HG03575 (cell line): ENCODE measurements around the gene IFT172.
"Not testable (repeated sequence)": the region's sequence is repeated elsewhere in the genome, so short reads cannot be mapped to it uniquely, and the experiment has no call there.

Experiments used
- ATAC-seq: cut with Tn5 transposase; IDR thresholded peaks from one replicate; pipeline ENCODE4 v1.9.1; 2021; ENCODE audit not compliant: unreplicated experiment, insufficient number of reproducible peaks, low FRiP score; ENCODE audit errors: extremely low read depth

The IFT172 gene, protein sequence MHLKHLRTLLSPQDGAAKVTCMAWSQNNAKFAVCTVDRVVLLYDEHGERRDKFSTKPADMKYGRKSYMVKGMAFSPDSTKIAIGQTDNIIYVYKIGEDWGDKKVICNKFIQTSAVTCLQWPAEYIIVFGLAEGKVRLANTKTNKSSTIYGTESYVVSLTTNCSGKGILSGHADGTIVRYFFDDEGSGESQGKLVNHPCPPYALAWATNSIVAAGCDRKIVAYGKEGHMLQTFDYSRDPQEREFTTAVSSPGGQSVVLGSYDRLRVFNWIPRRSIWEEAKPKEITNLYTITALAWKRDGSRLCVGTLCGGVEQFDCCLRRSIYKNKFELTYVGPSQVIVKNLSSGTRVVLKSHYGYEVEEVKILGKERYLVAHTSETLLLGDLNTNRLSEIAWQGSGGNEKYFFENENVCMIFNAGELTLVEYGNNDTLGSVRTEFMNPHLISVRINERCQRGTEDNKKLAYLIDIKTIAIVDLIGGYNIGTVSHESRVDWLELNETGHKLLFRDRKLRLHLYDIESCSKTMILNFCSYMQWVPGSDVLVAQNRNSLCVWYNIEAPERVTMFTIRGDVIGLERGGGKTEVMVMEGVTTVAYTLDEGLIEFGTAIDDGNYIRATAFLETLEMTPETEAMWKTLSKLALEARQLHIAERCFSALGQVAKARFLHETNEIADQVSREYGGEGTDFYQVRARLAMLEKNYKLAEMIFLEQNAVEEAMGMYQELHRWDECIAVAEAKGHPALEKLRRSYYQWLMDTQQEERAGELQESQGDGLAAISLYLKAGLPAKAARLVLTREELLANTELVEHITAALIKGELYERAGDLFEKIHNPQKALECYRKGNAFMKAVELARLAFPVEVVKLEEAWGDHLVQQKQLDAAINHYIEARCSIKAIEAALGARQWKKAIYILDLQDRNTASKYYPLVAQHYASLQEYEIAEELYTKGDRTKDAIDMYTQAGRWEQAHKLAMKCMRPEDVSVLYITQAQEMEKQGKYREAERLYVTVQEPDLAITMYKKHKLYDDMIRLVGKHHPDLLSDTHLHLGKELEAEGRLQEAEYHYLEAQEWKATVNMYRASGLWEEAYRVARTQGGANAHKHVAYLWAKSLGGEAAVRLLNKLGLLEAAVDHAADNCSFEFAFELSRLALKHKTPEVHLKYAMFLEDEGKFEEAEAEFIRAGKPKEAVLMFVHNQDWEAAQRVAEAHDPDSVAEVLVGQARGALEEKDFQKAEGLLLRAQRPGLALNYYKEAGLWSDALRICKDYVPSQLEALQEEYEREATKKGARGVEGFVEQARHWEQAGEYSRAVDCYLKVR (N-terminal part only)

GRCh38 chr2:27489498-27490397, at the start of gene IFT172:
Gene IFT172, minus strand, starts transcription at chr2:27489743. Its CDS starts 90 bp downstream, at chr2:27489653.
- peak; percentile 78 for ATAC-seq

DNA sequence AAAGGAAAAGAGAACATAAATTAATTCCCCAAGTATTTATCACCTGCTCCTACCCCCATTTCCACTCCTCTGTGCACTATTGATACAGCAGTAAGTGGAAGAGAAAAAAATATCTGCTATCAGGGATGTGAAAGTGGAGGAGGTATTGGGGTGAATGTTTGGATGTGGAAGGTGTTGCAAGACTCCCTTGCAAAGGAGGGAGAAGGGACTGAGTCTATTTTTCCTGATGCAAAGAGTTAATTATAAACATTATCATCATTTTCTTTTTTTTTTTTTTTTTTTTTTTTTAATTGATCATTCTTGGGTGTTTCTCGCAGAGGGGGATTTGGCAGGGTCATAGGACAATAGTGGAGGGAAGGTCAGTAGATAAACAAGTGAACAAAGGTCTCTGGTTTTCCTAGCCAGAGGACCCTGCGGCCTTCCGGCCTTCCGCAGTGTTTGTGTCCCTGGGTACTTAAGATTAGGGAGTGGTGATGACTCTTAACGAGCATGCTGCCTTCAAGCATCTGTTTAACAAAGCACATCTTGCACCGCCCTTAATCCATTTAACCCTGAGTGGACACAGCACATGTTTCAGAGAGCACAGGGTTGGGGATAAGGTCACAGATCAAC, 49.4 kb upstream of the IFT172 start:
- ATAC-seq: not testable (repeated sequence)

DNA sequence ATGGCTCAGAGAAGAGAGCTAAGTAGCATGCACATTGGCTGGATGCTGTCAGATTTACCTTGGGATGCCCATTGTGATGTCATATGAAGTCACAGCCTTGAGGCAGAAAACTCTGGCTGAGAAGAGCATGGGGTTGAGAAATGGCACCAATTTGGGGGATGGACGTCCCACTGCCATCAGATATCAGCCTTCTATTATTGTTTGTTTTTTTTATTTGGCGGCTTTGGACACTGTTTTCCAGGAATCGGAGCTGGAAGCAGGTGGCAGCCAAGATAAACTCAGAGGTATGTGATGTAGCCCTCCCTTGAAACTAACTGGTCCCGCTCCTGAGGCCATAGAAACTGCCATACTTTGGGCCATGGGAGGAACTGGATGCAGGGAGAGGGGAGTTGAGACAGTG, 47.7 kb upstream of the IFT172 start:
- ATAC-seq: no peak

DNA sequence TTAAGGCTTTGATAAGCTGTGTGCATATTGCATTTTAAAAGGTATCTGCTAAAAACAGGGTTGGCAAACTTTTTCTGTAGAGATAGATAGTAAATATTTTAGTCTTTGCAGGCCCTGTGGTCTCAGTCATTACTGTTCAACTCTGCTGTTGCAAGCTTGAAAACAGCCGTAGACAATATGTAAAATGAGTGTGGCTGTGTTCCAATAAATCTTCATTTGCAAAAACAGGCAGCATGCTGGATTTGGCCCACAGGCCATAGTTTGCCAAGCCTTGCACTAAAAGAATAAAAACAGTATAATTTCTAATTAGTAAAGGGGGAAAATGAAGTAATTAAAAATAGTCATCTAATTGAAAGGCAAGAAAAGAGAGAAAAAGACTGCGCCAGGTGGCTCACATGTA, 42.4 kb upstream of the IFT172 start:
- no peak for ATAC-seq

GRCh38 chr2:27527182-27527581, 37.6 kb upstream of the IFT172 start:
- no peak for ATAC-seq

DNA sequence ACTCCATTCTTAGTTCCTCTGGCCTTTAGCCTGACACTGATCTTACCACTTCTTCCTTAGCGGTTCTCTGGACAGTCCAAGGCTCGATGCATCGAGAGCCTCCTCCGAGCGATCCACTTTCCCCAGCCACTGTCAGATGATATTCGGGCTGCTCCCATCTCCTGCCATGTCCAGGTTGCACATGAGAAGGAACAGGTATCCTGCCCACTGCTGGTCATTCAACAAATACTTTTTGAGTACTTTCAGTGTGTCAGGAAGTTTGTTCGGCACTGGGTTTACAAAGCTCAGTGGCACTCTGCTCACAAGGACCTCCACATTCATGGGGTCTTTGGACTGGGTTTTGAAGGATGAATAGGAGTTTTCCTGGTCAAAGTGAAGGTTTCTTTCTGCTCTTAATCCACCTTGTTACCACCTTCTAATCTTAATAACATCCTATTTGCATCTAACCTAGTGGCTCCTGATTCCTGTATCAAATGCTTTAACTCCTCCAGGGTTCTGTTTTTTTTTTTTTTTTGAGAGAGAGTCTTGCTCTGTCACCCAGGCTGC, 32.9 kb upstream of the IFT172 start:
- no peak for ATAC-seq

DNA sequence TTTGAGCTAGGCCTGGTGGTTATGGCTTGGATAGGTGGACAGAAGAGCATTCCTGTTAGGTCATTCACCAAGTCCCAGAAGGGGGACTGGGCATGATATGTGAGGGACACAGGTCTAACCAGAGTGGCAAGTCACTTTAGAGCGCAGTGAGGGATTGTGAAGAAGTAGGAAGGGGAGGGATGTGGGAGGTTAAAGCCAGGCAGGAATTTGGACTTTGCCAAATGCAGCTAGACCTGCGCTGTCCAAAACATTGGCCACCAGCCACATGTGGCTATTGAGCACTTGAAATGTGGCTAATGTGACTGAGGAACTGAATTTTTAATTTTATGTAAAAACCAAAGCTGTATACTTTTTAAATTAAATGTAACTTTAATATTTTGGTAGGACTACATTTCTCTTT, 30.8 kb upstream of the IFT172 start:
- ATAC-seq: no peak

DNA sequence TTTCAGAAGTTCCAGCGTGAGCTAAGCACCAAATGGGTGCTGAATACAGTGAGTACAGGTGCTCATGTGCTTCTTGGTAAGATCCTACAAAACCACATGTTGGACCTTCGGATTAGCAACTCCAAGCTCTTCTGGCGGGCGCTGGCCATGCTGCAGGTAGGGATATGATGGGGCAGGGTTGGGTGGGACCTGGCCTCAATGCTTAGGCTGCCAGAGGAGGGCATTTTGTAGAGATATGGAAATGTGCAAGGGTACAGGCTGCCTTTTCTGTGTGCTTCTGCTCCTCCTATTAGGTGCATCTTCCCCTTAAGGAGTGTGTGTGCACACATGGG, 29.2 kb upstream of the IFT172 start:
- ATAC-seq: no peak

- ATAC-seq: no peak
Measured at GRCh38 chr2:27518113-27518781, 28.7 kb upstream of the IFT172 start.

GRCh38 chr2:27509326-27509725, 19.8 kb upstream of the IFT172 start:
- ATAC-seq: no peak

GRCh38 chr2:27507293-27507692, 17.8 kb upstream of the IFT172 start:
- ATAC-seq: no peak

GRCh38 chr2:27506587-27506986, 17.0 kb upstream of the IFT172 start:
- ATAC-seq: no peak

GRCh38 chr2:27502142-27502541, 12.6 kb upstream of the IFT172 start:
- no peak for ATAC-seq

DNA sequence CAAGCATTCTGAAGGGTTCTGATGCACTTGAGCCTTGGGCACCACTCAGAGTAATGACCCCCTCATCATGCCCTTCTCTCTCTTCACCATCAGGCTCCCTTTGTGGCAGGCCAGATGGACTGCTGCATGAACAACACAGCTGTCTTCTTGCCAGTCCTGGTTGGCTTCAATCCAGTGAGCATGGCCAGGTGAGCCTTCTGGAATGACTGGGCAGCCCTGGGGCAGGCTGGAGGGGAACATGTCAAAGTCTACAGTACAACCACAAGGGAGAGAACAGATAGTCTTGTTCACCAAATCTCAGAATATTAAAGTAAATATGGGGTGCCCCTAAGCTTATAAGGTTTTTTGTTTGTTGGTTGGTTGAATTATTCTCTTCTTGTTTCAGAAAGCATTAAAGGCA, 11.5 kb upstream of the IFT172 start:
- ATAC-seq: no peak

GRCh38 chr2:27498975-27499374, 9.4 kb upstream of the IFT172 start:
- ATAC-seq: no peak

- no peak for ATAC-seq
Measured at GRCh38 chr2:27497288-27497627, 7.7 kb upstream of the IFT172 start.
